ENCODE data around the gene AKT2.

The AKT2 gene

DNA sequence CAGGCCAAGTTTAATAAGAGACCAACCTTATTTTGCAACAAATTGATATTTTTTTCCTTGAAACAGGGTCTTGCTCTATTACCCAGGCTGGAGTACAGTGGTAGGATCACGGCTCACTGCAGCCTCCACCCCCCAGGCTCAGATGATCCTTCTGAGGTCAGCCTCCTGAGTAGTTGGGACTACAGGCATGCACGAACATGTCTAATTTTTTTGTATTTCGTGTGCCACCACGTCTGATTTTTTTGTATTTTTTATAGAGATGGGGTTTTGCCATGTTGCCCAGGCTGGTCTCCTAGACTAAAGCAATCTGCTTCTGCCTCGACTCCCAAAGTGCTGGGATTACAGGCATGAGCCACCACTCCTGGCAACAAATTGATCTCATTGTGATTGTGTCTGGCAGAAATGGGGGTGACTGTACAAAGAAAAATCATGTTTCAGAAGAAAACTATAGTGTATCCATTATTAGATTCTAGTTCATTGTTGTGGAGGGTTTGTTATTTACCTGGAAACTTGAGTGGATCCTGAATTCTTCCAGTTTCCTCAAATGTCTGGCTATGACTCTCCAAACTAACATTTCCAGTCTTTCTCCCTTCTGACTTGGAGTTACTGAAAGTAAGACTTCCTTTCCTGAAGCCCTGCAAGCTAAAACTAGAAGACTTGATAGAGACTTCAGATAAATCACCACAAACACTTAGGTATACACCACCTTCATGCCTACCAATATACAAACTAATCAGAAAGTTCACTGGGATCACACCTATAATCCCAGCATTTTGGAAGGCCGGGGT lies 17.3 kb upstream of the AKT2 start:
- DNase-seq: no peak

GRCh38 chr19:40300668-40301067 lies 15.5 kb upstream of the AKT2 start:
- DNase-seq: no peak

- DNase-seq: no peak
Measured at GRCh38 chr19:40298026-40298425, 12.9 kb upstream of the AKT2 start.

DNA sequence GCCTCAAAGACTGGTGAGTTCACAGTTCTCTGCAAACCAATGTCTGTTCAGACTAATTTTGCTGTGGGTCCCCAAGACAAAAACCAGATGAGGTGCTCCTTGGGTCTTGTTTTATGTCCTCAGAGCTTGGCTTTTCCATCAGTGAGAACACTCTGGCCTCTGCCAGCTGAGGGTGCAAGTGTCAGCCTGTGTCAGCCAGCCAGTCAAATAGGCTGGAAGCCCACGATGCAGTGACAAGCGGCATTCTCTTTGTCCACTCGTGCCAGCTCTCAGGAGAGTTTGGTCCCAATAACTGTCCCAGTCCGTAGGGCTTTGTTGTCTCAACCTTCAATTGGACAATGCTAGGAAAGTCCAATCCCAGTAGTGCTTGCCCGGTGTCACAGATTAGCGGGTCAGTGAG lies 9.4 kb upstream of the AKT2 start:
- DNase-seq: peak in 32 of 56 donors; percentile 13 to 77 (median 37)

- no peak for DNase-seq
Measured at GRCh38 chr19:40286971-40287421, 1.9 kb upstream of the AKT2 start.

DNA sequence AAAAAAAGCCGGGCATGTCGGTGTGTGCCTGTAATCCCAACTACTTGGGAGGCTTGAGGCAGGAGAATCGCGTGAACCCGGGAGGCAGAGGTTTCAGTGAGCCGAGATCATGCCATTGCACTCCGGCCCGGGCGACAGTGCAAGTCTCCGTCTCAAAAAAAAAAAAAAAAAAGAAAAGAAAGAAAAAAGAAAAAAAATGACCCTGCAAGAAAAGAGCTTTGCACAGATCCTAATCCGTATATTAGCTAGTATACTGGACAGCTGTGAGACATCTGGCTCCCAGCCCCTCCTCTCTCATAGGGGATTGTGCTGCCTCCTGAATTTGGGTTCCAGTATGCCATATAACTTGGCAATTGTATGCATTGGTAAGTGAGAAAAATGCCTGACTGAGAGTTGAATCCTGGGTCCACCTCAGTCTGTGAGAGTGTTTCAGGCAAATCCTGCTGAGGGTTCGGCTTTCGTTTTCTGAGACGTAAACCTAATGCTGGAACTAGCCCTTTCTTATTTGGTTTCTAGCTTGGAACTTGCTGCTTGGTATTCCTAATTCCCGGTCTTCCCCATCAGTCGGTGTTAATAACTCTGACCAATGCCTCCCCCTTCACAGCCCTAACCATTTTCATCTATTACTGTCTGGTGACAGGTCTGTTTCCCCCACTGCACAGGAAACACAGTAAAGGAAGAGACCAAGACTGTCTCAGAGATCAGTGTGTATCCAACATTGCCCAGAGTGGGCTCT lies 1.3 kb upstream of the AKT2 start:
- DNase-seq: no peak

GRCh38 chr19:40285353-40286234 lies 449 bp upstream of the AKT2 start:
- DNase-seq: peak; percentile 85 to 99 (median 98)

DNA sequence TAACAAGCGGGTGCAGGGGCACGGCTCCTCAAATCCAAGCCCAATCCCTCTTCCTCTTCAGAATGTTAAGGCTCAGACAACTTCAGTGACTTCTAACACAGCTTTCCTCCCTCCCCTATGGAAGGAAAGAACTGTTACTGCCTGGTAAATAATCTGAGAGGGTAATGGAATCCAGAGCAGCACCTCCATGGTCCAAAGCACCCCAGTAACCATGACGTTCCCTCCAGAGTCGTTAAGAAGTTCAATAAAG lies 969 bp downstream of the AKT2 start:
- no peak for DNase-seq

DNA sequence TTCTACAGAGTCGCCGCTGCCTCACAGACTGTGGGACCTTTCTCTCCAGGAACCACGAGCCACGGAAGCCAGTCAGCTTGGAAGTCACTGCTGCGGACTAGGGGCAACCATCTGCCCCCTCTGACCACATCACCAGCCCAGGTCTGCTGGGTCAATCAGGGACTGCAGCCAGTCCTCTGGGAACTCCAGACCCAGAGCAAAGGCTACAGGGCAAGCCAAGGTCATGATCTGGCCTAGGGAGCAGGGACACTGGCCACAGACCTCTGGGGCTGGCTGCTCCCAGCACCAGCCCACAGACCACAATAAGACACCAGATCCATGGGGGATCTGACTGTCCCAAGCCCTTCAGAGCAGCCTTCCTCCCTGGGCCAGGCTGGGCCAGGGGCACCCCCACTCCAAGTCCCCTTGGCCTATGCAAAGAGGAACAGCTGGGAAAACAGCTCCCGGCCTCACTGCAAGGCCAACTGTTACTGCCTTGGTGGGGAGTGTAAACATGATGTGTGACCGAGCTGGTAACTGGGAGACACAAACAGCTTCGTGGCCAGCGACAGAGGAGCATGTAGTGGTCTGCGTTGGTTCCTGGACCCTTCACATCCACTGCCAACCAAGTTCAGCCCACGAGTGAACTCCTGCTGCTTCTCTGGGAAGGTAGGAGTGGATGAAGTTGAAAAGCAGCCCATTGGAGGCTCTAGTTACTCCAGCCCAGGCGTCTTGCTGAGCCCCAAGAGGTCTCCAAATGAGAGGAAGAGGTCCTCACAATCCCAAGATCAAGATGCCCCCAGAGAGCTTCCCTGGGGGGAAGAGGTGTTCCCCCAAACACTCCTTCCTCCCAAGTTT lies 1.5 kb downstream of the AKT2 start:
- no peak for DNase-seq

- DNase-seq: no peak
Measured at GRCh38 chr19:40282920-40283319, 2.2 kb downstream of the AKT2 start.

- DNase-seq: no peak
Measured at GRCh38 chr19:40282209-40282580, 3.0 kb downstream of the AKT2 start.

GRCh38 chr19:40281381-40282208 lies 3.5 kb downstream of the AKT2 start:
- DNase-seq: no peak

DNA sequence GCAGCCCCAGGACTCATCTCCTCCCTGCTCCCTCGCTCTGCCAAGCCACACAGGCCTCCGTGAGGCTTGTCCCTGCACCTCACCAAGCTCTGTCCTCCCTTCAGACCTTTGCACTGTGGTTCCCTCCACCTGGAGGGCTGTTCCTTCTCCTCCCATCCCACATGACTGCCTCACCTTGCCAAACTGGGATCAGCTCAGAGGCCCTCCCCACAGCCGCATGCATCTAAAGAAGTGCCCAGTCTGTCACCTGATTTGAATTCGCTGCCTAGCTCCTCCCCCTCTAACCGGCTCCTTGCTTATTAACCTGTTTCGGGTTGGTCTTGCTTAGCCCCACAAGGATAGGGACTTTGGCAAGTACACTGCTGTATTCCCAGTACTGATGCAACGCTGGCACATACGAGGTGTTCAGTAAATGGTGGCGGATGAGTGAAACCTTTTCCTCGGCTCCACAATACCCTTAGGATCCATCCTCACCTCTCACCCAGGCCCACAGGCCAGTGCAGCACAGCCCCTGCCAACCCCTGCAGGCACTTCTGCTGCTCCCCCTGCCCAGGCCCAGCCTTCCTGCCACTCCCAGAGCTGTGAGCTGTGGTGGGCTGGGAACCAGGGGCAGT lies 4.4 kb downstream of the AKT2 start:
- DNase-seq: peak in 1 of 56 donors; percentile 15

- no peak for DNase-seq
Measured at GRCh38 chr19:40279761-40280607, 5.2 kb downstream of the AKT2 start.

DNA sequence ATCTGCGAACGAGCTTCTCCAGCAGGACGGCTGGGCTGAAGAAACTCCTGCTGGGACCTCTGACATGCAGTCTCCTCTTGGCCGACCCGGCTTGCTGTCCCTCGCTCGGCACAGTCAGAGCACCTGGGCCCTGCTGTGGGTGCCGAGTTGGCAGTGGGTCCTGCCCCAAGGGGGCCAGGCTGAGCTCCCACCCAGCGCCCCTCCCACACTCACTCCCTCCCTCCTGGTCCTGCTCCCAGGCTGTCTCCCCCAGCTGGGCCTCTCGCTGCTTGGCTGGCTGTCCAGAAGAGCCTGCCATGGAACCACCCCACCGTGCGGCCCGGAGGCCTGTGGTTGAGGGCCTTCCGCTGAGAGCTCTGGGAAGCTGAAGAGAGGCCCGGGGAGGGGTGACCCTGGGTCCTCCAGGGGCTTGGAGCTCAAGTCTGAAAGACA lies 6.0 kb downstream of the AKT2 start:
- DNase-seq: peak in 38 of 56 donors; percentile 15 to 78 (median 38)

- no peak for DNase-seq
Measured at GRCh38 chr19:40278361-40279035, 6.6 kb downstream of the AKT2 start.

- no peak for DNase-seq
Measured at GRCh38 chr19:40277356-40278059, 7.6 kb downstream of the AKT2 start.
